CD4-positive, alpha-beta T cell (primary cell): ENCODE measurements around the gene ENC1. TPM values are rescaled to one million over a fixed set of nuclear protein-coding genes. Genes with fewer than 3 reads are reported as not detected.

ENCODE experiments used
- ATAC-seq: fragments of 200-7000 bp; cut with Tn5 transposase; one replicate; pipeline ENCODE4 v1.10.0; 2022; ENCODE audit warnings: mild to moderate bottlenecking; ENCODE audit not compliant: poor library complexity
- CTCF ChIA-PET: fragments of 350-600 bp; sonication (Branson Sonifier 250); formaldehyde crosslinking; loops from one replicate; lab custom pipeline; 2021; ENCODE audit warnings: antibody characterized with exemption, inconsistent platforms; lab: Charles Lee
- POLR2A ChIA-PET: fragments of 350-600 bp; sonication (Branson Sonifier 250); formaldehyde crosslinking; loops from one replicate; lab custom pipeline; 2021; ENCODE audit warnings: antibody characterized with exemption, inconsistent platforms; lab: Charles Lee
- DNase-seq, 14 experiments: peaks; one replicate each; pipeline ENCODE4 v3.0.0-alpha.2; 2013 to 2020; ENCODE audit warnings: mixed read lengths in 2 of 14
- H3K27ac ChIP-seq, 2 donors: one replicate each; pipeline versions ENCODE4 v1.5.1 to v1.7.0; 2013; ENCODE audit warnings: low read length in 2 of 2, low read depth in 1 of 2, mild to moderate bottlenecking in 1 of 2
- H3K27me3 ChIP-seq, 2 experiments: 1 replicate in 1 of 2; 2 replicates in 1 of 2; pipeline versions ENCODE4 v1.6.1 to v1.7.0; 2013; ENCODE audit warnings: low read length in 2 of 2, control low read depth in 1 of 2, mild to moderate bottlenecking in 1 of 2, moderate library complexity in 1 of 2; ENCODE audit not compliant: insufficient read depth in 2 of 2, control insufficient read depth in 1 of 2
- H3K36me3 ChIP-seq: one replicate; pipeline ENCODE4 v1.6.1; 2013; ENCODE audit warnings: low read length, control low read depth; ENCODE audit not compliant: insufficient read depth
- H3K4me1 ChIP-seq: one replicate; pipeline ENCODE4 v1.6.1; 2013; ENCODE audit warnings: low read length, control low read depth; ENCODE audit not compliant: insufficient read depth
- H3K4me3 ChIP-seq: one replicate; pipeline ENCODE4 v1.5.1; 2013; ENCODE audit warnings: mild to moderate bottlenecking, low read length, moderate library complexity
- H3K9me3 ChIP-seq, 2 experiments: 1 replicate in 1 of 2; 2 replicates in 1 of 2; pipeline versions ENCODE4 v1.6.1 to v1.7.0; 2013; ENCODE audit warnings: low read length in 2 of 2, mild to moderate bottlenecking in 2 of 2, control low read depth in 1 of 2, moderate library complexity in 1 of 2; ENCODE audit not compliant: control insufficient read depth in 1 of 2, insufficient read depth in 1 of 2
- H3K27ac Mint-ChIP-seq: one replicate; pipeline ENCODE4 v1.8.0; 2020; ENCODE audit warnings: mixed read lengths
- H3K27me3 Mint-ChIP-seq: one replicate; pipeline ENCODE4 v1.8.0; 2021; ENCODE audit warnings: mixed read lengths
- H3K36me3 Mint-ChIP-seq: one replicate; pipeline ENCODE4 v1.8.0; 2021; ENCODE audit warnings: low read depth, mixed read lengths
- H3K4me1 Mint-ChIP-seq: one replicate; pipeline ENCODE4 v1.8.0; 2021; ENCODE audit warnings: low read depth, mixed read lengths
- H3K4me3 Mint-ChIP-seq: one replicate; pipeline ENCODE4 v1.8.0; 2020; ENCODE audit warnings: mild to moderate bottlenecking, mixed read lengths
- H3K9me3 Mint-ChIP-seq: one replicate; pipeline ENCODE4 v1.8.0; 2020; ENCODE audit warnings: mixed read lengths
- CTCF ChIP-seq: fragments of 200-600 bp; IDR thresholded peaks from one replicate; pipeline ENCODE4 v1.8.0; 2022; ENCODE audit warnings: antibody characterized with exemption, mild to moderate bottlenecking
- intact Hi-C, 2 experiments: fragments of 100-400 bp; cut with DNase I in 1 of 2; cut with micrococcal nuclease in 1 of 2; formaldehyde crosslinking; loops; one replicate each; pipeline versions ENCODE4 v1.15.1 to v1.9.0; 2023 to 2025; cut with DNase I, micrococcal nuclease
- total RNA-seq, 174 experiments: library from RNA in 2 of 174; stranded (reverse) in 2 of 174; gene quantifications; one replicate each; pipeline ENCODE4 v1.2.3 and lab custom pipeline; 2021 to 2026

The ENC1 gene
- total RNA-seq, 2 experiments from 2014 or later: 39.6 to 40.1 TPM

DNA sequence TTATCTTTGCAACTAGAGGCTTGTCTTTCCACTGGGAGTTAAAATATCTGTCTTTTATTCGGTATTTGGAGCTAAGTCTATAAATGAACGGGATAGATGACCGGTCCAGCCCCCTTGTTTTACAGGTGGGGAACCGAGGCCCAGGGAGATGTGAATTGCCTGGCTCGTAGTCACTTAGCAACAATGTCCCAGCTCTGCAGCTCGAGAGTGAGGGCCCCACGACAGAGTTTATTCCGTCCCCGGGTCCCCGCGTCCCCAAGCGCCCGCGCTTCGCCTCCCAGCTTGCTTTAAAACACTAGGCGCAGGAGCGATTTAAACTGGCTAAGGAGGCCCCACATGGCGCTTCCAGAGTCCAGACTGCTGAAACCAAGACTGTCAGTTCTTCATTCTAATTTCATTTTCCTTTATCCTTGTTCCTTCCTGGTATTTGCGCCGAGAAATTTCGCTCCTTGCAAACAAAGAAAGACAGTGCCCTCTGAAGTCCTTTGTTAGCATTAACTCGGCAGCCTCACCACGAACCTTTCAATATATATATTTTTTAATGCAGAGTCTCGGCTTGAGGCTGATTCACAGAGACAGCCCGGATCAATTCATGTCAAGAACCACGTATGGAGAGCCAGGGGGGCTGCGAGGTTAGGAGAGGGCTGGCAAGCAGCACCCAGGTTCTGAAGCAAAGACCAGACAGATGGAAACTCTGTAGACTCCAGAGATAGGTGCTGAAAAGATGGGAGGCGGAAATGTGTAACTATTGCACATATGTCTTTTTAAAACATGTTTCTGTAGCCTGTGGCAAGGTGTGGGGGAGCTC, 1.4 kb upstream of the ENC1 start:
- peak; percentile 56 for TF ChIP-seq CTCF
- ChIA-PET POLR2A (interaction anchor here (0.6 to 2.8 kb wide), 3 partner anchors 12 to 699 kb away, joined by 3 to 32 read pairs (median 4); no protein-coding TSS in a partner anchor), CTCF (interaction anchor here (0.8 to 1.3 kb wide), 2 partner anchors 42 to 74 kb away, joined by 3 read pairs; no protein-coding TSS in a partner anchor)
- Mint-ChIP-seq H3K9me3 (no peaks in the 10 kb centered on the region), H3K27me3 (peaks cover 2% of the 10 kb centered on the region), H3K4me1 (peaks cover 37% of the 10 kb centered on the region), H3K4me3 (peak overlapping the region; percentile 84), H3K27ac (peak overlapping the region; percentile 75), H3K36me3 (no peaks in the 10 kb centered on the region)
- peak in 7 of 14 experiments; percentile 2 to 48 (median 36) for DNase-seq
- Histone ChIP-seq H3K27ac (no peak overlapping the region), H3K4me3 (peak overlapping the region; percentile 83), H3K36me3 (no peaks in the 10 kb centered on the region), H3K4me1 (peaks cover 32% of the 10 kb centered on the region), H3K27me3 (peaks cover 0 to 6% of the 10 kb centered on the region in 2 experiments), H3K9me3 (no peaks in the 10 kb centered on the region)
- ATAC-seq: peak; percentile 8
- intact Hi-C loops: loop anchor here (2.0 to 10.0 kb wide), 6 partner anchors 63 to 585 kb away; no protein-coding TSS in a partner anchor

GRCh38 chr5:74640954-74641734, 616 bp upstream of the ENC1 start:
- intact Hi-C loops: loop anchor here (1.0 to 10.0 kb wide), 6 partner anchors 11 to 584 kb away; no protein-coding TSS in a partner anchor
- no peak for TF ChIP-seq CTCF
- peaks cover 32% of the 10 kb centered on the region for H3K4me1 ChIP-seq
- Mint-ChIP-seq H3K36me3 (peaks cover under 1% of the 10 kb centered on the region), H3K27ac (peak overlapping the region; percentile 75), H3K27me3 (peaks cover 5% of the 10 kb centered on the region), H3K4me3 (peak overlapping the region; percentile 84), H3K9me3 (no peaks in the 10 kb centered on the region), H3K4me1 (peaks cover 37% of the 10 kb centered on the region)
- H3K27me3 ChIP-seq: peaks cover 0 to 6% of the 10 kb centered on the region in 2 experiments
- DNase-seq (peak in 10 of 14 experiments; percentile 2 to 56 (median 18)), ATAC-seq (no peak)
- H3K27ac ChIP-seq: peak overlapping the region in 1 of 2 donors; percentile 31
- ChIA-PET POLR2A (interaction anchor here (0.6 to 2.8 kb wide), 13 partner anchors 11 to 1075 kb away, joined by 3 to 32 read pairs (median 4); partner anchors contain the start of genes ANKRD31 and UTP15), CTCF (interaction anchor here (0.8 to 1.3 kb wide), 3 partner anchors 43 to 74 kb away, joined by 3 read pairs; no protein-coding TSS in a partner anchor)
- H3K4me3 ChIP-seq: peak overlapping the region; percentile 83
- no peaks in the 10 kb centered on the region for H3K9me3 ChIP-seq
- no peaks in the 10 kb centered on the region for H3K36me3 ChIP-seq
